Fibroblast of pulmonary artery (primary cell): Measurements from ENCODE around the gene ZNF695.
"Not testable (repeated sequence)": the region's sequence is repeated elsewhere in the genome, so short reads cannot be mapped to it uniquely, and the experiment has no call there.

Experiments
- DNase-seq: peaks from one replicate; pipeline ENCODE4 v3.0.0-alpha.2; 2010; ENCODE audit warnings: low read depth
- H3K4me3 ChIP-seq: replicated peaks from 2 replicates; pipeline ENCODE4 v1.5.1; 2011; ENCODE audit warnings: low read depth, mild to moderate bottlenecking, control low read depth, low read length, moderate library complexity
- CTCF ChIP-seq: IDR thresholded peaks from 2 replicates; pipeline ENCODE4 v1.5.1; 2011; ENCODE audit warnings: mild to moderate bottlenecking, control low read depth, low read length, inconsistent platforms; ENCODE audit errors: missing control alignments

ZNF695 gene

GRCh38 chr1:247037511-247038320 lies 29.9 kb upstream of the ZNF695 start:
- no peak for DNase-seq

GRCh38 chr1:247032306-247032705 lies 24.4 kb upstream of the ZNF695 start:
- H3K4me3 ChIP-seq, DNase-seq: not testable (repeated sequence)

More at GRCh38 chr1:247037511-247038320, 29.9 kb upstream of the ZNF695 start:
- no peak for TF ChIP-seq CTCF
- no peak overlapping the region for H3K4me3 ChIP-seq

- H3K4me3 ChIP-seq, DNase-seq: not testable (repeated sequence)
These were observed 16.8 kb upstream of the ZNF695 start for GRCh38 chr1:247024658-247025057.

- no peak for TF ChIP-seq CTCF
- no peak overlapping the region for H3K4me3 ChIP-seq
- DNase-seq = no peak
These were observed 5.5 kb upstream of the ZNF695 start for GRCh38 chr1:247013391-247013790.

- TF ChIP-seq CTCF = no peak
- peak overlapping the region; percentile 91 for H3K4me3 ChIP-seq
- DNase-seq = no peak
These were observed 546 bp upstream of the ZNF695 start for GRCh38 chr1:247008406-247008799.

- not testable (repeated sequence) for DNase-seq
These were observed 3.8 kb downstream of the ZNF695 start for GRCh38 chr1:247004081-247004480.

GRCh38 chr1:246989901-246990300 lies 18.0 kb downstream of the ZNF695 start:
- no peak for TF ChIP-seq CTCF
- no peak overlapping the region for H3K4me3 ChIP-seq
- no peak for DNase-seq

More at GRCh38 chr1:247004081-247004480, 3.8 kb downstream of the ZNF695 start:
- H3K4me3 ChIP-seq = not testable (repeated sequence)

- no peak for DNase-seq
- no peak for TF ChIP-seq CTCF
- no peak overlapping the region for H3K4me3 ChIP-seq
These were observed 19.5 kb downstream of the ZNF695 start for GRCh38 chr1:246988316-246988715.
